NCI-H2196 treated with DMSO at 0.1 percent for 48 hours (cell line): Measurements from ENCODE around the gene TNFRSF1A.

Experiments used
- DNase-seq: peaks from one replicate; lab custom pipeline; 2025; ENCODE audit not compliant: unreplicated experiment; lab: John Stamatoyannopoulos, UW

Gene TNFRSF1A

GRCh38 chr12:6341417-6342139 is at the start of gene TNFRSF1A:
TSS of gene TNFRSF1A (minus strand) at chr12:6342076. CDS start at chr12:6341814, 262 bp downstream.
- DNase-seq: no peak

GRCh38 chr12:6391013-6391412 is 49.1 kb upstream of the TNFRSF1A start:
- no peak for DNase-seq

GRCh38 chr12:6390084-6390799 is 48.4 kb upstream of the TNFRSF1A start:
- no peak for DNase-seq

GRCh38 chr12:6387541-6387940 is 45.7 kb upstream of the TNFRSF1A start:
- DNase-seq: no peak

GRCh38 chr12:6386491-6386890 is 44.6 kb upstream of the TNFRSF1A start:
- DNase-seq: no peak

- no peak for DNase-seq
Observed at GRCh38 chr12:6386038-6386437, 44.2 kb upstream of the TNFRSF1A start.

- DNase-seq: no peak
Observed at GRCh38 chr12:6384499-6385436, 42.9 kb upstream of the TNFRSF1A start.

GRCh38 chr12:6383572-6384498 is 42.0 kb upstream of the TNFRSF1A start, which contains the start of gene LTBR:
TSS of gene LTBR (plus strand) at chr12:6384162. CDS start at chr12:6384359, 197 bp downstream.
- peak; percentile 36 for DNase-seq

GRCh38 chr12:6382982-6383381 is 41.1 kb upstream of the TNFRSF1A start:
- DNase-seq: no peak

- no peak for DNase-seq
Observed at GRCh38 chr12:6382371-6382770, 40.5 kb upstream of the TNFRSF1A start.

- DNase-seq: no peak
Observed at GRCh38 chr12:6380141-6381121, 38.6 kb upstream of the TNFRSF1A start.

- no peak for DNase-seq
Observed at GRCh38 chr12:6378709-6379472, 37.0 kb upstream of the TNFRSF1A start.

GRCh38 chr12:6377667-6377994 is 35.8 kb upstream of the TNFRSF1A start:
- no peak for DNase-seq

- no peak for DNase-seq
Observed at GRCh38 chr12:6376870-6377666, 35.2 kb upstream of the TNFRSF1A start.

- DNase-seq: no peak
Observed at GRCh38 chr12:6376079-6376869, 34.4 kb upstream of the TNFRSF1A start.

- peak; percentile 17 for DNase-seq
Observed at GRCh38 chr12:6375269-6376078, 33.6 kb upstream of the TNFRSF1A start, which contains the start of gene SCNN1A. TSS of gene SCNN1A (minus strand) at chr12:6375563. CDS start at chr12:6374783, 780 bp downstream.
